HG03354 (cell line): ENCODE results near the gene ATPAF1.
"Not testable (repeated sequence)": the region's sequence is repeated elsewhere in the genome, so short reads cannot be mapped to it uniquely, and the experiment has no call there.

Experiments
- ATAC-seq: cut with Tn5 transposase; IDR thresholded peaks from one replicate; pipeline ENCODE4 v1.9.1; 2021; ENCODE audit warnings: mild to moderate bottlenecking; ENCODE audit not compliant: unreplicated experiment, poor library complexity, severe bottlenecking

ATPAF1 gene

DNA sequence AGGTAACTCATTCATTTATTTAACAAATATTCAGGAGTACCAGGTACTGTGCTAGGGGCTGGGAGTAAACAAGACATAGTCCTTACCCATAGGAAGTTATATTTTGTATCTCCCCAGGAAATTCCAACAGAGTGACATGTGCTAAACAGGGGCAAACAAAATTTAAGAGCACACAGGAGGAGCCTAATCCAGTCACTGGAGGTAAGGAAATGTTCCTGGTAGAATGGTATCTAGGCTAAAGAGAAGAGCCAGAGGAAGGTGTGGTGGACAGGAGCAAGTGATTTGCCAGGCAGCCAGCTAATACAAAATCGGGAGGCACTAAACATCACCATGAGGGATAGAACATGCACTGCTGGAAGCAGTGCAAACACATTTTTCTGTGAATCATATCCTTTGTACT lies 13.9 kb upstream of the ATPAF1 start:
- ATAC-seq, result no peak

DNA sequence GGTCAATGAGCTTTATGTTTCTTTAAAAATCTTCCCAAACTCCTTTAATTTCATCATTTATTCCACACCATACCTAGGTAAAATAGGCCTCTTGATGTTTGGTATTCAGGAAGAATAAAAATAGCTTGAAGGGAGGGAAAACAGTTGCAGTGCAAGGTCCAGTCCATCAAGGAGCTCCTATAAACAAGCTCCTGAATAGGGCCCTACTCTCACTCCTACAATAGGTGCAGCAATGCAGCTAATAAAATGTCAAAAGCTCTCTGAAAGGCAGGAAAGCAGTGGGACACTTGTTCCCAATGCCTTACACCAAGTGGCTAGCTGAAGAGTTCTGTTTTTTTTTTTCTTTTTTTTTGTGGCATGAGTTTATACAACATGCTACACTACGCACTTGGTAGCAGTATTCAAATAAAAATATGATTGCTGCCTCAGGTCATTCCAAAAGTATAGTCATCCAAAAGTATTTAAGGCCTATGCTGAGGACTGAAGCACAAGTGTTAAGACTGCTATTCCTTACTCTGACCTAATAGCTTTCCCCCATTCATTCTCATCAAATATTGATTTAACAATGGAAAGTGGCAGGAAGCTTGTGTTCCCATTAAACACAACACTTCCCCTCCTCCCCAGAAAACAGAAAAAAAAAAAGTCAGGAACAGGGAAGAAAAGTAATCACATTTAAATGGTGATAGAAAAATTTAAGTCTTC lies 13.3 kb upstream of the ATPAF1 start:
- no peak for ATAC-seq

DNA sequence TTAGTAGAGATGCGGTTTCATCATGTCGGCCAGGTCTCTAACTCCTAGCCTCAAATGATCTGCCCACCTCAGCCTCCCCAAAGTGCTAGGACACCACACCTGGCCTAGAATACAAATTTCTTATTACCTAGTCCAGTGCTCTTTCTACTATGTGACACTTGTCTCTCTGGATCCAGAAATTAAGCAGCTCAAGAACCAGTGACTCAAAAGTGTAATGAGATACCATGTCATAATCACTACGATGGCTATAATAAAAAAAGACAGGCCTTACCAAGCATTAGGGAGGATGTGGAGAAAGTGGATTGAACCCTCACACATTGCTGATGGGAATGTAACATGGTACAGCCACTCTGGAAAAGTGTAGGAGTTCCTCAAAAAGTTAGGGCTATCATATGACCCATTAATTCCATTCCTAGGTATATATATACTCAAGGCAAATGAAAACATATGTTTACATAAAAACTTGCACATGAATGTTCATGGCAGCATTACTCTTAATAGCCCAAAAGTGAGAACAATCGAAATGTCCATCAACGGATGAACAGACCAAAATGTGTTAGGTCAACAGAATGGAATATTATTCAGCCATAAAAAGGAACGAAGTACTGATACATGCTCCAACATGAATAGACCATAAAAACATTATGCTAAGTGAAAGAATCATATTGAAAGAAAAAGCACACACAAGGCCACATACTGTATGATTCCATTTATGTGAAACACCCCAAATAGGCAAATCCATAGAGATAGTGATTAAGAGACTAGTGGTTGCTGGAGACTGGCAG lies 11.8 kb upstream of the ATPAF1 start:
- ATAC-seq, result no peak

DNA sequence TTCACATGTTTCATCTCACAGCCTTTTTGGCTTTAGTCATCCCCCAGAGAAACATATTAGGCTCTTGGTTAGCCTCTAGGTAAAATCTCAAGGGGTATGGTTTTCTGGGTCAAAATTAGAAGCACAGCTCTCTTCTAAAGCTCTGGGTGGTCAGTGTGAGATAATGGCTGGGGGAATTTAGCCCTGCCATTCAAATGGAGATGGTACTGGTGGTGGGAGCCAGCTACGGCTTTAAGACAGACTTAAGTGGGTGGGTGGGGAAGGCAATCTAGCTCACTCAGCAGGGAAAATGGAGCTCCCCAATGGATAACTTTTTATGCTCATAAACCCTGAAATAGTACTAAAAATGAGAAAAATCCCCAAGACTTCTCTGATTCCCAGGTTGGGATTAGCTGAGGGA lies 9.2 kb upstream of the ATPAF1 start:
- no peak for ATAC-seq

DNA sequence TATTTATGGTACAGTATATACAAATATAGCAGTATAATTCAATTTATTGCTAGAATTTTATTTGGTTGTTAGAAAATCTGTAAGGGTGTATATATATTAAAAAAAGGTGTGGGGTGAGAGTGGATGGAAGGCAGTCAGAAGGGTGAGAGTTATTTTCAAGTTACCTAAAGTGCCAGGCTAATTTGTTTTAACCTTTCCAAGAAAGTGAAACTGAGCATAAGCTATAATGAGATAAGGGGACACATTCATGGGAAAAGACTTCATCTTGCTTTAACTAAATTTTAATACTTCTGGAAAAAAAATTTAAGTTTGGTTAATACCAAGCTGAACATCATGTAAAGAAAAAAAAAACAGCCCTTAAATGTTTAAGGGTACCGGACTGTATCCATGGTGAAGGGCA lies 8.4 kb upstream of the ATPAF1 start:
- ATAC-seq, result no peak

DNA sequence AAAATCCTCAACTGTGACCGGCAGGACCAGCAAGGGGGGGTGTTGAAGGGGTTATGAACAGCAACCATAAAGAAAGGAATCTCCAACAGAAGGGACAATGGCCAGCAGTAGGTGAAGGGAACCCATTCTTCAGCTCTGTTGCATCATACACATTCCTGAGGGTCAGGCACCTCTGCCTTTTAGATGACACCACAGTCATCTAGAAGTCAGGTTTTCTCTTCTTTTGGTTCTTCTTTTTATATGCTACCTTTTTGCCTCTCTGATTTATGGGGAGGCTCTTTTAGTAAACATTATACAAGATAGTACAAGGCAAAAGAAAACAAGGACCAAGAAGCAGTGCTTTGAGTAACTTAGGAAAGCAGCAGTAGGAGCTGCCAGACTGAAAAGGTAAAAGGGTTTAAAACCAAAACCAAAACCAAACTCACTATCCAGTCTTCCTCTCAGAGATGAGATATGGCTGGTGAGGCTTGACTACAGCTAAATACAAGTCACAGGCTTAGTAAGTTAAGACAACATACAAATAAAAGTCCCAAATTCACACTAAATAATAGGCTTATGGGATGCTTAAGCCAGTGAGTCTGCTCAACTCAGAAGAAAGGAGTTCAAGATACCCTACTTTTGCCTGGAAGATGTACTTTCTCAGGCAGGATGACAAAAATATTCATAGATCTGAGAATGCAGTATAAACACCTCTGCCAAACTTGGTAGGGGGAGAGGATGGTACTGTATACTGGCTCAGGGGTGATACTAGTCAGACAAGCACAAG lies 7.6 kb upstream of the ATPAF1 start:
- peak; percentile 82 for ATAC-seq

DNA sequence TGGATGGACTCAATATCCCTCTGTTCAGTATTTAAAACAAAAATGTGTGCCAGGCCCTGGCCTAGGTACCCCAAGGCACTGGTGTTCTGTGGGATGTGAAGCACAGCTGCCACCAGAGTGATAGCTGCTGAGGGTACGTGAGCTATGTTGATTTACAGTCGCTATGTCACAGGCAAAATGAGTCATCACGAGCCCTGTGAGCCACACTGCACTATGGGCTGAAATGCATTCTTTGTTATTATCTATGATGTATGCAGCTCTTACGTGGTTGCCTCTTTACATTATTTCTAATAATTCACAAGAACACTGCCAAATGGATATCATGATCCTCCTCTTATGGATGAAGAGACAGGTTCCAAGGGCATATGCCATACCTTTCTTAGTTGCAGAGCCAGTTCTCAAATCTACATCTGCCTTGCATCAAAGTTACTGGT lies 5.6 kb upstream of the ATPAF1 start:
- no peak for ATAC-seq

DNA sequence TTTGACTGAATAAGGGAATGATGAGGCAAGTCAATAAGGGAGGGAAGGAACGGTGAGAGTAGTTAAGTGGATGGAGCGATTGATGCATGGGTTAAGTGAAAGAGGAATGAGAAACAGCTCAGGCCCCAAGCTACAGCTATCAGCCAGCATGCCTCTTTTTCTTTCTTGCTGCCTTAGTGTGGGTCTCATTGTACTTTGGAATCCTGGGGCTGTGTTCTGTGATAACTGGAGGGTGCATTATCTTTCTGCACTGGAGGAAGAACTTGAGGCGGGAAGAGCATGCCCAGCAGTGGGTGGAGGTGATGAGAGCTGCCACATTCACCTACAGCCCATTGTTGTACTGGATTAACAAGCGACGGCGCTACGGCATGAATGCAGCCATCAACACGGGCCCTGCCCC lies 4.5 kb upstream of the ATPAF1 start:
- ATAC-seq, result no peak

DNA sequence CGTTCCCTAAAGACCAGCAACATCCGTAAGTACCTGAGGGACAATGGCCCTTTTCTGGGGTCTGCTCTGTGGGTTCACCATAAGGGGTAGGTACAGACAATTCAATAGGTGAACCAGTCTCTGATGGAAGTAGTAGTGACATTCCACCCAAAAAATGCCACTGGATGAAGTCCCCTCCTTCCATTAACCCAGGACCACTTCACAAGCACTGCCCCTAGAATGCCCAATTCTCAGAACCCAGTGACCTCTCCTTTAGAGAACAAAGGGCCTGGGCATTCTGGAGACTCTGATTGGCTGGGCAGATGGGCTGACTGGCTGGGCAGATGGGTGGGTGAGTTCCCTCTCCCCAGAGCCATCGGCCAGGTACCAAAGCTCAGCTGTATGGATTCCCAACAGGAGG lies 3.4 kb upstream of the ATPAF1 start, which contains the start of gene TEX38:
TEX38 (plus strand) TSS at position 301 of the 400 bp plus-strand sequence; CDS start at position 382, 81 bp downstream.
- no peak for ATAC-seq

DNA sequence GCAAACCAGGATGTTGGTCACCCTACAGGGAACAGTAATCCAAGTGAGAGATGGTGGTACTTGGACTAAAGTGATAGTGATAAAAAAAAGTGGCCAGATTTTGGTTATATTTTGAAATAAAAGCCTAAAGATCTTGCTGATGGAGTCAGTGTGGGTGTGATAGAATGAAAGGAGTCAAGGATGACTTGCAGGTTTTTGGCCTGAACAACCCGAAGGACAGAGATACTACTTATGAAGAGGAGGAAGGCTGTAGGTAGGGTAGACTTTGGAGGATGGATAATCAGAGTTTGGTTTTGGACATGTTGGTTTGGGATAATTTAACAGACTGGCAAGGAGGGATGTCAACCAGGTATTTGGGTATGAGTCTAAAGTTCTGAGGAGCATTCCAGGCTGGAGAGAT lies 2.0 kb upstream of the ATPAF1 start:
- ATAC-seq, result no peak

DNA sequence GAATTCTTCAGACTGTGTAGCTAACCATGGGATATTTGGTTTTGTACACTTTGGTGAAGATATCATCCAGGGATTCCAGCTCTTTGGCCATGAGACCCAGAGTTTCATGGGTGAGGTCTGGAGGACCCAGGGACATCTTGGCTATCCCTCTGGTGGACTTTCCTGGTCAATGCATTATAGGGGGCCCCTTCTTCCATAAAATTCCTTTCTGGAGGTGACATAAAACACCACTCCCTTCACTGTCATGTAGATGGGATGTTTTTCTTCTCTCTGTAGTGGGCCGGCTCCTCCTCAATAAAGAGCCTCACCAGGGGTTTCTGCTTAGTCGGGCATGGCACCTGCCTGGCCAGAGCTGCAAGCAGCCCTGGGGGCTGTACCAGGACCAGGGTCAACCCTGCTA lies 2.2 kb downstream of the ATPAF1 start:
- no peak for ATAC-seq

DNA sequence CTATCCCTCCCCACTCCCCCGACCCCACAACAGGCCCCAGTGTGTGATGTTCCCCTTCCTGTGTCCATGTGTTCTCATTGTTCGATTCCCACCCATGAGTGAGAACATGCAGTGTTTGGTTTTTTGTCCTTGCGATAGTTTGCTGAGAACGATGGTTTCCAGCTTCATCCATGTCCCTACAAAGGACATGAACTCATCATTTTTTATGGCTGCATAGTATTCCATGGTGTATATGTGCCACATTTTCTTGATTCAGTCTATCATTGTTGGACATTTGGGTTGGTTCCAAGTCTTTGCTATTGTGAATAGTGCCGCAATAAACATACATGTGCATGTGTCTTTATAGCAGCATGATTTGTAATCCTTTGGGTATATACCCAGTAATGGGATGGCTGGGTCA lies 5.2 kb downstream of the ATPAF1 start:
- ATAC-seq, result not testable (repeated sequence)

DNA sequence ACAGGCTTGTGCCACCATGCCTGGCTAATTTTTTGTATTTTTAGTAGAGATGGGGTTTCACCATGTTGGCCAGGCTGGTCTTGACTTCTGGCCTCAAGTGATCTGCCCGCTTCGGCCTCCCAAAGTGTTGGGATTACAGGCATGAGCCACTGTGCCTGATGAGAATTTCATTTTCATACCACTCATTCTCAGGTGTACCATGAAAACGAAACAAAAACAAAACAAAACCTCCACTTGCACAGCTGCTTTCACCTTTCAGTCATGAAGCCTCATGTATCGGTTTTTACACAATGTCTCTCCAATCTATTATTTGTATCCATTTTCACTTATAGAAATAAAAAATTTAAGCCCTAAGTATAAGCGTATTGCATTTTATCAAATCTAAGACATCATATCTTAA lies 8.0 kb downstream of the ATPAF1 start:
- ATAC-seq, result peak; percentile 62

DNA sequence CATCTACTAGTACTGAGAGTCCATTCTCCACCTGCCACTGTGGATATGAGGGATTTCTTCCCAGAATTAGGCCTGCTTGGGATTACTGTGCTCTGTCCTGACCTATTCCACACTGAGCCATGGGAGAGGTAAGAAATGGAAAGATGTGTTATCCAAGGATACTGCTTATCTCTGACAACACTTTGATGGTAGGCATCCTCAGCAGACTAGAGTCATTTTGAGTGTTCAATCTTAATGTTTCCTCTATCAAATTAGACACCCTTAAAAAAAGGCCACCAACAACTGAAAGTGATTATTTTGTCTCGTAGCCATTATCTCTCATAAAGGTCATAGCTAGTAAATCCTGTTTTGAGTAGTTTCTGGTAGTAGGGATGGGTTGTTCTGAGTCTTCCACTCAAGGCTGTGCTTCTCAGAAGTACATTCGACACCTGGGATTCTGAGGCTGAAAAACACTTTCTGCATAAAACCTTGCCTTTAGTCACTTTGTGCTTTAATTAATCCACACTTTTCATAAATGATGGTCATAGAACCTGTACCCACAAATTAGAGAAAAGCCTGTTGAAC lies 8.8 kb downstream of the ATPAF1 start:
- ATAC-seq, result no peak

DNA sequence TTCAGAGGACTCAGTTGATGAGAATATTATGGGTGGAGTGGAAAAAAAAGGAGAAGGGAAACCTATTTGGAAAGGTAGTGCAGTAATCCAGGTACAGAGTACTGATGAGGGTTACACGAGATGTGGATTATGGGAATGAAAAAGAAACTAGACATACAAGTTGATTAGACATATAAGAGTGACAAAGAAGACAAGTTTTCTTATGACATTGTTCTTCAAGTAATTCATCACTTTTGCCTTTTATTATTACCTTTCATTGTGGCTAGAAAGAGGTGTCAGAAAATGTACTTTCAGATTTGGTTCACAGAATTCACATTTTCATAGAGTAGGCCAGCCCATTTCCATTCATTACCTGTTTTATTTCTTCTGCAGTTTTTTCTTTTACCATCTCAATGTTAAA lies 10.4 kb downstream of the ATPAF1 start:
- no peak for ATAC-seq

DNA sequence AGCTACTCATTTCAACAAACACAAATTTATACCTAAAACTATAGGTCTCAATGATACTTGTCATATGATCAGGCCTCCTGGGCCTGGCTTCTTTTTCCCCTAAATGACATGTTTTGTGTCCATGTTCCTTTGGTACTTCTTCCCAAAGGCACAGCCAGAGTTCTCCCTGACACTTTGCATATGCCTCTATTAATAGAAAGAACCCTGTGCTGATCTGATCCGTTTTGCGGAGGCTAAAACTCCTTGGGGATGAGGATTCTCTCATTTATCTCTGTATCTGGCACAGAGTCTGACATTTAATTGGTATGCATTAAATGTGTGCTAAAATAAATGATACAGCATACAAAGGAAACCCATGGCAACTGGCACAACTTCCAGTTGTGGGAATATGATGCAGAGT lies 11.5 kb downstream of the ATPAF1 start:
- no peak for ATAC-seq

DNA sequence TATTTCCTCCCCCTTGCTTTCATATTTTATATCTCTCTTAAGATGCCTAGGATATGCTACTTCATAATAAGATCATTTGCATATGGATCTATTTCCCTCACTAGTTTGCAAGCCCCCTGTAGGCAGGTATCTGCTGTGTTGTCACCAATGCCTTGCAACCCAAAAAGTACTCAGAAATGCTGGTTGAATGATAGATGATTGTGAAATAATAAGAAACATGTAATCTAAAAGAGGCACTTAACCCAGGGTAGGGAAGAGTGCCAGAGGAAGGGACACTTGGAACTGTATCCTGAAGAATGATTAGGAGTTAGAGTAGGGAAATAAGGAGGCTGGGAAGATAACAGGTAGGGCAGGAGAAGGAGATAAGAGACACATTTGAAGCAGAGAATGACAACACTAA lies 12.3 kb downstream of the ATPAF1 start:
- ATAC-seq, result no peak

DNA sequence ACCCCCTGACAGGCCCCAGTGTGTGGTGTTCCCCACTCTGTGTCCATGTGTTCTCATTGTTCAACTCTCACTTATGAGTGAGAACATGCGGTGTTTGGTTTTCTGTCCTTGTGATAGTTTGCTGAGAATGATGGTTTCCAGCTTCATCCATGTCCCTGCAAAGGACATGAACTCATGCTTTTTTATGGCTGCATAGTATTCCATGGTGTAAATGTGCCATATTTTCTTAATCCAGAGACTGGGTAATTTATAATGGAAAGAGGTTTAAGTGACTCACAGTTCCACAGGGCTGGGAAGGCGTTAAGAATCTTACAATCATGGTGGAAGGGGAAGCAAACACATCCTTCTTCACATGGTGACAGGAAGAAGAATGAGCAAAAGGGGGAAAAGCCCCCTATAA lies 13.5 kb downstream of the ATPAF1 start:
- ATAC-seq, result not testable (repeated sequence)

DNA sequence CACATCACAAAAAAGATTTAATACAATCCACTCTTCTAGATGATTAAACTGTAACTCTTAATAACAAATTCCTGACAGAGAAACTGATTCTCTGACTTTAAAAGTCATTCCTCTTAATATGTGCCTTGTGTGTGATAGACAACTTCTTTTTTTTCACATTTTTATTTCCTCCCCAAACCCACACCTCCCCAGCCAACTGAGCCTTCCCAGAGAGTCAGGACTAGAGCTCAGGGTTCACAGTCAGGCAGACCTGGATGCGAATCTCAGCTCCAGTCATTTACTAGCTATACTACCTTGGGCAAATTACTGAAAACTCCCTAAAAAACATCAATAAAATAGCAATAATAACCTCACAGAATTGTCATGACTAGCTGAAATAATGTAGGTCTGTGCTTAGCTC lies 14.2 kb downstream of the ATPAF1 start:
- ATAC-seq, result no peak

DNA sequence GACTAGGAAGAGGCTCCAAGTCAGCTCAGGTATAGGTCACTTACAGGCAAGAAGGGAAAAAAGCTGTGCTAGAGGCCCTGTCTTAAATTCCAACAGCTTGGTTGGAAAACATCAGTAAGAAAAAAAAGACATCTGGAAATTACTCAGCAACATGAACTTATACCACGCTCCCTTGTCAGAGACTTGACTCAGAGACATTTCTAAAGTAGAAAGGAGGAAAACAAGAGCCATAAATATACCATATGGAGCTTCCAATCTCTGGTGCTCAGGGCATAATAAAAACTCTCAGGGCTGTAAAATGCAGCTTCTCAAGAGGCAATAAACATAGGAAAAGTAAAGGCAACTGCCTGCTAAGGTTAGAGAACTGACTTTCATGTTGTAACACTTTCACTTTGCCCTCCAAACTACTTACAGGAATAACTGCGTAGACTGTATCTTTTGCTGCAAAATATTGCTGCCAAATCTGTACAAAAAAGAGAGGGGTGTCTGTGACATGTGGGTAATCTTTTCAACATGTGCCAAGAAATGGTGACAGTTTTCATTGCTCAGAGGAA lies 14.7 kb downstream of the ATPAF1 start:
- ATAC-seq, result no peak
